BJ (cell line): ENCODE data around the gene FABP7. TPM values are rescaled to one million over a fixed set of nuclear protein-coding genes. Genes with fewer than 3 reads are reported as not detected.

Experiments used
- CTCF ChIA-PET: fragments of 350-600 bp; formaldehyde crosslinking; extraction: SDS; loops from one replicate; lab custom pipeline; 2021; ENCODE audit warnings: antibody characterized with exemption, inconsistent platforms; lab: Yijun Ruan, JAX
- POLR2A ChIA-PET: fragments of 300-600 bp; sonication (Branson Sonifier 250); formaldehyde crosslinking; extraction: SDS; loops from one replicate; lab custom pipeline; 2021; ENCODE audit warnings: antibody characterized with exemption; lab: Charles Lee
- DNase-seq: peaks from one replicate; pipeline ENCODE4 v3.0.0-alpha.2; 2011; ENCODE audit warnings: low read depth
- H3K27me3 ChIP-seq: 2 replicates; pipeline ENCODE4 v1.6.0; 2011; ENCODE audit warnings: low read length; ENCODE audit not compliant: control insufficient read depth, insufficient read depth
- H3K36me3 ChIP-seq: 2 replicates; pipeline ENCODE4 v1.5.1; 2011; ENCODE audit warnings: low read length; ENCODE audit not compliant: control insufficient read depth, insufficient read depth
- H3K4me3 ChIP-seq: 2 replicates; pipeline ENCODE4 v1.5.1; 2011; ENCODE audit warnings: low read depth, mild to moderate bottlenecking, control low read depth, low read length
- CTCF ChIP-seq: IDR thresholded peaks from 2 replicates; pipeline ENCODE4 v1.5.1; 2011; ENCODE audit warnings: low read depth, mild to moderate bottlenecking, control low read depth, inconsistent platforms, low read length, moderate library complexity; ENCODE audit not compliant: insufficient read depth
- polyA plus RNA-seq: library from polyadenylated mRNA; depleted of rRNA; stranded (reverse); fragments of >200 nt; gene quantifications from 2 replicates; pipeline ENCODE4 v1.2.3, GENCODE V29; 2011

The FABP7 gene
- polyA plus RNA-seq, 1 experiment = not detected

- Histone ChIP-seq H3K36me3 (no peaks in the 10 kb centered on the region), H3K27me3 (no peaks in the 10 kb centered on the region), H3K4me3 (no peak overlapping the region)
- TF ChIP-seq CTCF = no peak
- CTCF ChIA-PET = no interaction called here
- DNase-seq = no peak
- POLR2A ChIA-PET = no interaction called here
These were observed 23.6 kb upstream of the FABP7 start for GRCh38 chr6:122755901-122756300.

GRCh38 chr6:122758927-122759334 lies 20.6 kb upstream of the FABP7 start:
- Histone ChIP-seq H3K4me3 (no peak overlapping the region), H3K27me3 (no peaks in the 10 kb centered on the region), H3K36me3 (no peaks in the 10 kb centered on the region)
- no peak for DNase-seq
- no peak for TF ChIP-seq CTCF
- CTCF ChIA-PET = no interaction called here
- POLR2A ChIA-PET = no interaction called here

GRCh38 chr6:122760330-122760729 lies 19.2 kb upstream of the FABP7 start:
- ChIA-PET POLR2A (no interaction called here), CTCF (no interaction called here)
- H3K36me3 ChIP-seq = no peaks in the 10 kb centered on the region
- no peak for DNase-seq
- H3K4me3 ChIP-seq = no peak overlapping the region
- H3K27me3 ChIP-seq = no peaks in the 10 kb centered on the region
- TF ChIP-seq CTCF = no peak

DNA sequence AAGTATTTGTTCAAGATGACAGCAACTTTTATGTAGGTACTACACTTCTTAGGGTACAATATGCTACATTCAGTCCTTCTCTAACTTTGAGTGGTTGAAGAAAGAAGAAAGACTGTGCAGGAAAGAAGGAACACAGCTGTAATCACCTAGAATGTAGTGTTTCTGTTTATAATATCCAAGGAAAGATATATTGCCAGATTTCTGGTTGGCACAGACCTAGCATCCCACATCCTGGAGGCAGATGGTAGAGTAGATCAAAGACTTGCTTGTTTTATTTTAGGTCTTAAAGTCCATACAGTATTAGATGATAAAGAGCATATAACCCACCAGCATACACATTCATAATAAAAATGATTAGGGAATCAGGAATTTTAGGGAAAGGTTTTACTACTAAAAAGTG lies 13.3 kb upstream of the FABP7 start:
- Histone ChIP-seq H3K4me3 (no peak overlapping the region), H3K27me3 (no peaks in the 10 kb centered on the region), H3K36me3 (no peaks in the 10 kb centered on the region)
- DNase-seq = no peak
- no peak for TF ChIP-seq CTCF
- POLR2A ChIA-PET = no interaction called here
- CTCF ChIA-PET = interaction anchor here (1.2 kb wide), 1 partner anchor 72 kb away, joined by 3 read pairs; no protein-coding TSS in a partner anchor

- no peaks in the 10 kb centered on the region for H3K27me3 ChIP-seq
- DNase-seq = no peak
- CTCF ChIA-PET = no interaction called here
- H3K36me3 ChIP-seq = no peaks in the 10 kb centered on the region
- no peak overlapping the region for H3K4me3 ChIP-seq
- TF ChIP-seq CTCF = peak; percentile 8; the same call in 1 of the 2 replicates
- POLR2A ChIA-PET = no interaction called here
These were observed 8.5 kb upstream of the FABP7 start for GRCh38 chr6:122770835-122771601.
